ACHN (cell line): ENCODE results near the gene CYP2S1.
A peak's percentile ranks its signal among the peaks of the same experiment; 100 is the strongest.
"Not testable (repeated sequence)": the region's sequence is repeated elsewhere in the genome, so short reads cannot be mapped to it uniquely, and the experiment has no call there.

Experiments
- DNase-seq: peaks from one replicate; pipeline ENCODE4 v3.0.0-alpha.2; 2015
- in situ Hi-C: cut with HindIII; loops from 2 replicates; pipeline ENCODE4 v1.10.0; 2017; ENCODE audit warnings: low sequenced_read_pairs, low pct_ligation_motif_present, low pct_unique_long_range_greater_than_20kb

Gene CYP2S1

DNA sequence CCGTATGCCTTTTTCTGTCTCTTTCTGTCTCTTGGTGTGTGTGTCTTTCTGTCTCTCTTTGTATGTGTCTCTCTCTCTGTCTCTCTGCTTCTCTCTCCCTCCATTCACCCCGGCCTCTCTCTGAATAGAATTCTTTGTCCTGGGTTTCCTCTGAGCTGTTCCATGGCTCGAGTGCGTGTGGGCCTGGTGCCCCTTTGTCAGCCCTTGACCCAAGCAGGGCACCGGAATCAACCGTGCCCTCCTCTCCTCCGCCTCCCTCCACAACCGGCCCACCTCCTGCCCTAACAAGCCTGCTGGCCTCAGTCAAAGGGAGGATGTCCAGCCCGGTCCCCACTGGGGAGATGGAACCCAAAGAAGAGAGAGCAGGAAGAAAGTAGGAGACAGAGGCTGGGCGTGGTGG, 29.2 kb downstream of the CYP2S1 start:
- no peak for DNase-seq
- in situ Hi-C loops: no loop called here

DNA sequence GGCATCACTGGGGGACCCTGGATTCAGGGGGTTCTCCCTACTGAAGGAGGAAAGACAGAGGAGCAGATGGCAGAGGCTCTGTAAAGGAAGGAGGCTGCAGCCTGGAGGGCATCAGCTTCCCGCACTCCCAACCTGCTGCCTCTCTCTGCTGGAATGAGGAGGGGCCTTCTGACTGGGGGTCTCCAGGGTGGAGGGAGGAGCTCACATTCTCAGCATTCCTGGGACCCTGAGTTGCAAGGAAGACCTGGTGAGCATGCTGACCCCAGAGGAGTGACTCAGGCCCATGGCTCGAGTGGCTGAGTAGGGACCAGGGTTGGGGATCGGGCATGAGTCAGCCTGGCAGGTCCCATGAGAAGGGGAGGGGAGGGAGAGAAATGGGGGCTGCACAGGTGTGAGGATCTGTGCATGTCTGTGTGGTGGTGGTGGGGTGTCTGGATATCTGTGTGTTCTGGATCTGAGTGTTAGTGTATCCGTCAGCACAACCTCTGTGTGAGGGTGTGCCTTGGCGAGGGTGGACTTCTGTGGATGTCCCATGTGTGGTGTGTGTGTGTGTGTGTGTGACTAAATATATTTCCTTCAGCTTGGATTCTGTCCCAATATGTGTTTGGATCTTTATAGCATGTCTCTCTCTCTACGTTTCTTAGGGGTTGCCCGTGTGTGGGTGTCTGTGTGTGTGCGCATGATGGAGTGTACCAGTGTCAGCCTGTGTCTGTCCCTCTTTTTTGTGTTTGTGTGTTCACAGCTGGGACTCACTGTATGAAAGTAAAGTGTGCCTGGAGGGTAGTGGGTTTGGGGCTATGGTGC, 30.6 kb downstream of the CYP2S1 start:
- DNase-seq: peak; percentile 93
- in situ Hi-C loops: no loop called here

DNA sequence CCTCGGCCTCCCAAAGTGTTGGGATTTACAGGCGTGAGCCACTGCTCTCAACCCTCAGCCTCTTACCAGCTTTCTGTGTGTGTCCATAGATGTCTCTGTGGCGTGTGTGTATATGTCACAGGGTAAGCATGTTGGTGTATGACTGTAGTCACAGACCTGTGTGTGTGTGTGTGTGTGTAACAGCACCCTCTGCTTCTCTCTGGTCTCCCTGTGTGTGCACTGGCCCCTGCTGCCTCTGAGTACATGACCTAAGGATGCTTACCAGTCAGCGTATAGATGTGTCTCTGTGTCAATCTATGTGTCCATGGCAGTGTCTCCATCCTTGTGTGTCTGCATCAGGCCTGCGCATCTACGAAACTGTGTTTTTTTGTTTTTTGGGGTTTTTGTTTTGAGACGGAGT, 31.6 kb downstream of the CYP2S1 start:
- DNase-seq: no peak
- in situ Hi-C loops: no loop called here

DNA sequence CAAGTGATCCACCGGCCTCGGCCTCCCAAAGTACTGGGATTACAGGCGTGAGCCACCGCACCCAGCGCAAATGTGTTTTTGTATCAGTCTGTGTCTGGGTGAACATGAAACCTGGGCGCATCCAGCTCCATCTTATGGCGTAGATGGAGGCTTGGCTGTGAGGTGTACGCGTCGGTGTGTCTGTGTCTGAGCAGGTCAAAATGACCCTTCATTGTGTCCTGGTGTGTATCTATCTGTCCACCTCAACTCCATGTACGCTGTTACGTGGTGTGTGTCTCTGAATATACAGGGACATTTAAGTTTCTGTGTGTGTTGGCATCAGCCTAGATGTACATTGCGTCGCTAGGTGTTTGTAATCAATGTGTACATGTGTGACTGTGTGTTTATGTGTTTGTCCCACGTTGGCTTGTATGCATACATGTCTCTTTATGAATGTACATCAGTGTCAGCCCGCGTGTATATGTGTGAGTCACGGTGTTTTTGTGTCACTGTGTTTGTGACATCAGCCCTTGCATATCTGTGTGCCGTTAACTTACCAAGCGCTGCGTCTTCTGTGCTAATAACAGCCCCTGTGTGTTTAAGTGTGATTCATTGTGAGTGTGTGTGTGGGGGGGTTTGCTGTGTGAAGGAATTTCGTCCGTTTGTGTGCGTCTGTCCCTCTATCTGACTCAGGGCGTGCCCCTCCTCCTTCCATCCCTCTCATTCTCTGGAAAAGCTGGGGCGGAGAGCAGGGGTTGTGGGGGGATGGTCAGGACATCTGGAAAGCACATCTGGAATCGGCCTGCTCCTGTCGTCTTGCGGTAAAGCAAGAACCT, 32.4 kb downstream of the CYP2S1 start:
- in situ Hi-C loops: no loop called here
- DNase-seq: peak; percentile 94

DNA sequence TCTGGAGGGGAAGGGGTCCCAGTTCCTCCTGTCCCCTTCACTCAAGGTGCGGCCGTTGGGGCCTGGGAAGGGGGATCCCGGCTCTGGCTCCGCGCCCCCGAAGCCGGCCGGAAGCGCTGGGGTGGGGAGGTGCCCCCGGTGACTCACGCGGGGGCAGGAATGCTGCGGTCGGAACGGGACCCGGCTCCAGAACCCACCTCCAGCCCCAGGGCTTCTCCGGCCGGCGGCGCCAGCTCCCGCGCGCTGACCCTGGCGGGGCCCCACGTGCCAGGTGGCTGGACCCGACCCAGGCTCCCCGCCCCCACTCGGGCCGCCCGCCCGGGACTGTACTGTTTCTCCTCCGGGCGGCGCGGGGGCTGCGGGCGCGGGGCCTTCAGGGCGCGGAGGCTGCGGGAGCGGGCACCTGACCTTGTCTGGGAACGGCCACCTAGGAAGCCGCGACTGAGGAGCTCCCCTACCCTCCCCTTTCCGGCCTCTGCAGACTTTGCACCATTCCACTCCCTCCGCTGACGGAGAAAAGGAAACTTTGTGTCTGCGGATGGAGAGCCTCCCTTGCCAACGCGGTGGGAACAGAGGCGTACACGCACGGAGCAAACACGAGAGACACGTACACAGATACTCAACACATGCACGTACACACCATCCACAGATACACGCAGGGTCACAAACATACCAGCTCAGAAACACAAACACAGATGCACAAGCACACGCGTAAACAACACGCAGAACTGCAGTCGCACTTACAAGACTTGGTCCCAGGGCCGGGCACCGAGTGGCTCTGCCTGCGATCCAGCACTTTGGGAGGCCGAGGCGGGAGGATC, 33.2 kb downstream of the CYP2S1 start:
- in situ Hi-C loops: no loop called here
- peak; percentile 86 for DNase-seq

DNA sequence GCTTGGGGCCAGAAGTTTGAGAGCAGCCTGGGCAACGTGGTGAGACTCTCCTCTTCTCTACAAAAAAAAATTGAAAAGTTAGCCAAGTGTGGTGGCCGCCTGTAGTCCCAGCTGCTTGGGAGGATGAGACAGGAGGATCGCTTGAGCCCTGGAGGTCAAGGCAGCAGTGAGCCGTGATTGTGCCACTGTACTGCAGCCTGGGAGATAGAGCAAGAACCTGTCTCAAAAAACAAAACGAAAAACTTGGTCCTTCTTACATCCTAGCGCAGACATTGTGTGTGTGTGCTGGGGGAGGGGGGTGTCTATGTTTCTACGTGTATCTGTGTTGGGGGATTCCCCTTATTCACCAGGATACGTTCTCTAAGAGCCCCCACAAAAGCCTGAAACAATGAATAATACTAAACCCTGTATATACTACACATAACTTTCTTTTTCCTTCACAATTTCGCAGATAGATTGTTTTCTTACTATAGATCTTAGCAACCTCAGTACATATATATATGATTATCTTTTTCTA, 33.9 kb downstream of the CYP2S1 start:
- in situ Hi-C loops: no loop called here
- DNase-seq: no peak

DNA sequence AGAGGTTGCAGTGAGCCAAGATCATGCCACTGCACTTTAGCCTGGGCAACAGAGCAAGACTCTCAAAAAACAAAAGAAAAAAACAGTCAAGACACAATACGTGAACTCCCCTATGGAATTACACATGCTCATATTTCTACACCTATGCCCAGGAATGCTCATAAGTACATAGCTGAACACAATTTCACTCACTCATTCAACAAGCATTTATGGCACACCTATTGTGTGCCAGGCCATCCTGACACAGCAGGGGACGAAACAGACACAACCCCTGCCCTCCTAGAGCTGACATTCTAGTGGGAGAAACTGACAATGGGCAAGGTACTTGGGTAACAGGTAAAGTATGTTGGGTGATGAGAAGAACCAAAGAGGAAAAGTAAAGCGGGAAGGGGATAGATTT, 35.5 kb downstream of the CYP2S1 start:
- in situ Hi-C loops: no loop called here
- no peak for DNase-seq

DNA sequence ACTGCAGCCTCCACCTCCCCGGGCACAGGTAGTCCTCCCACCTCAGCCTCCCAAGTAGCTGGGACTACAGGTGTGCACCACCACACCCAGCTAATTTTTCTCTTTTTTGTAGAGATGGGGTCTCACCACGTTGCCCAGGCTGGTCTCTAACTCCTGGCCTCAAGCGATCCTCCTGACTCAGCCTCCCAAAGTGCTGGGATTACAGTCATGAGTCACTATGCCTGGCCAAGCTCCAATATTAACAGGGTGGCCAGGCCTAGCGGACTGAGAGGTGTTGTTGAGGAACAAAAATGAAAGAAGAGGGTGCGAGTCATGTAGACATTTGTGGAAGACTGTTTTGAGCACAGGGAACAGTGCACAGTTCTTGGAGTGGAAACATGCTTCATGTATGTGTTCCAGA, 36.3 kb downstream of the CYP2S1 start:
- DNase-seq, in situ Hi-C loops: not testable (repeated sequence)

DNA sequence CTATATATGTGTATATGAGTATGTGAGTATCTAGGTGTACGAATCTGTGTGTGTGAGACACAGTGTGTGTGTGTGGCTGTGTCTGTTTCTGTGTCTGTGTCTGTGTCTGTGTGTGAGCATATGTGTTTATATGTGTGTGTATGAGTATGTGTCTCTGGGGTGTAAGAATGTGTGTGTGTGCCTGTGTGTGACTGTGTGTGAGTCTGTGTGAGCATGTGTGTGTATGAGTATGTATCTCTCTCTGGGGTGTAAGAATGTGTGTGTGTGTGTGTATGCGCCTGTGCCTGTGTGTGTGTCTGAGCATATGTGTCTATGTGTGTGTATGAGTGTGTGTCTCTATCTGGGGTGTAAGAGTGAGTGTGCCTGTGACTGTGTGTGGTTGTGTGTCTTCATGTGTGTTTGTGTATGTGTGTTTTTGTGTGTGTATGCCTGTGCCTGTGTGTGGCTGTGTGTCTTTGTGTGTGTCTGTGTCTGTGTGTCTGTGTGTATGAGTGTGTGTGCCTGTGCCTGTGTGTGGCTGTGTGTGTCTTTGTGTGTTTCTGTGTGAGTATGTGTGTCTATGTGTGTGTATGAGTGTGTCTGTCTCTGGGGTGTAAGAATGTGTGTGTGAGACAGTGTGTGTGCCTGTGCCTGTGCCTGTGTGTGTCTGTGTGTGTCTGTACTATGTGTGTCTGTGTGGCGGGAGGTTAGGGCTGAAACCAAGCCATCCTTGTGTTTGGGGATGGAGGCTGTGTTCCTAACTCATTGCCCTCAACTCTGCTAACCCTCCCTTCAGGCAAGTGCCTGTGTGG, 37.2 kb downstream of the CYP2S1 start:
- DNase-seq: no peak
- in situ Hi-C loops: no loop called here

DNA sequence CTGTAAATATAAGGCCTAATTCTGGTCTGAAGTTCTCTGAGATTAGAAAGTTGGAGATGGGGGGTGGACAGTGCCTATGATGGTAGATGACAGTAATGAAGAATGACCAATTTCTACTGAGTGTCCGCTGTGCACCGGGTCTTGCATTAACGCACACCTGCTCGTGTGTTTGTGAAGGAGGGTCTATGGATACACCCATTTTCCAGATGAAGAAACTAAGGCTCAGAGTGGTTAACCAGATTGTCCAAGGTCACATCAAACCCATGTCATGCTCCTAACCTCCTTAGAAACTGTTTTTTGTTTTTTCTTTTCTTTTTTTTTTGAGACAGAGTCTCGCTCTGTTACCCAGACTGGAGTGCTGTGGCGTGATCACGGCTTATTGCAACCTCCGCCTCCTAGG, 39.7 kb downstream of the CYP2S1 start:
- DNase-seq: no peak
- in situ Hi-C loops: no loop called here

DNA sequence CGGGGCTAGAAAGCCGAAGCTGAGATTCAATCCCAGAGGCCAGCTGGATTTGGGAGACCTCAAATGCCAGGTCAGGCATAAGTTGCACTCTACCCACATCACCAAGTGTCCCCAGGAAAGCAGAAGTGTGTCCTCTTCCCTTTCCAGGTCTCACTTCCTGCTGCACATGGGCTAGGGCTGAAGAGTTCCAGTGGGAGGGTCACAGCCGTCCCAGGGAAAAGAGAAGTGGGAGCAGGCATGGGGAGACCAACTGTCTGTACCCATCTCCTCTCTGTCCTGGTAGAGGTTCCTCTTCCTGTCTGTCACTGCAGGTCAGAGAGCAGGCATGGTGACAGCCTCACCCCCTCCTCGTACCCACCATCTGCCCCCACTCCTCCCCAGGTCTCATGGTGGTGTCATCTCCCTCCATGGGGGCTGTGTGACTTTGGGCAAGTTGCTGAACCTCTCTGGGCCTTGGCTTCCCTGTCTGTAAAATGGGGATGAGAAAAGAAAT, 40.8 kb downstream of the CYP2S1 start:
- in situ Hi-C loops: no loop called here
- no peak for DNase-seq

DNA sequence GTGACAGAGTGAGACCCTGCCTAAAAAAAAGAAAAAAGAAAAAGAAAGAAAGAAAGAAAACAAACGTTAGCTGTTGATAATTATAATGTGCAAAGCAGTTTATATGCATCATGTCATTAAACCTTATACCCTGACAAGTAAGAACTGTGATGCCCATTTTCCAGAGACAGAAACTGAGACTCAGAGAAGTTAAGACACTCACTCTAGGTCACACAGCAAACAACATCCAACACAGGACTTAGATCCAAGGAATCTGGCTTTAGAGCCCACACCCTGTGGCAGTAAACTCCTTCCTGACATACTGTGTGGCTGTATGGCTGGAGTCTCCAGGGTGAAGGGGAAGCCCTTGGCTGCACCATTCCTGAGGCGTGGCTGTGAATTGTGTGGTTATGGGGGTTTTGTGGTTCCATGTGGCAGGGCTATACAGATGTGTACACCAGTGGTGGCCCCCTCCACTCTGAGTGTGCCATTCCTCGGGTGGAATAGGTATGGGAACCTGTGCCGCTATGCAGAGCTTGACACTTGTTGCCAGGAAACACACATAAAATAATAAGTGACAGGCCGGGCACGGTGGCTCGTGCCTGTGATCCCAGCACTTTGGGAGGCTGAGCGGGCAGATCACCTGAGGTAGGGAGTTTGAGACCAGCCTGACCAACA, 41.6 kb downstream of the CYP2S1 start:
- in situ Hi-C loops: no loop called here
- no peak for DNase-seq

DNA sequence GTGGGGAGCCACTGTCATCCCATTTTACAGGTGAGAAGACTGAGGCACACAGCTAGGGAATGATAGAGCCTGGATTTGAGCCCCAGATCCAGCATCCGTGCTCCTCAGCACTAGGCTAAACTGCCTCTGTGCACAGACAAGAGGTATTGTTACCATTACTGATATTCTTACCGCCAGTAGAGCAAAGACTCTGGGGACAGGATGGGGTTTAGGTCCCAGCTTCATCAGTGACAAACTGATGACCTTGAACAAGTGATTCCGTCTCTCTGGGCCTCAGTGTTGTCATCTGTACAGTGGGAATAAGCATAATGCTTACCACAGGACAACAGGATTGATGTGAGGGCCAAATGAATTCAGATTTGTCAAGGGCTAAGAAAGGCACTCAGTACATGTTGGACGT, 42.5 kb downstream of the CYP2S1 start:
- DNase-seq: no peak
- in situ Hi-C loops: no loop called here

DNA sequence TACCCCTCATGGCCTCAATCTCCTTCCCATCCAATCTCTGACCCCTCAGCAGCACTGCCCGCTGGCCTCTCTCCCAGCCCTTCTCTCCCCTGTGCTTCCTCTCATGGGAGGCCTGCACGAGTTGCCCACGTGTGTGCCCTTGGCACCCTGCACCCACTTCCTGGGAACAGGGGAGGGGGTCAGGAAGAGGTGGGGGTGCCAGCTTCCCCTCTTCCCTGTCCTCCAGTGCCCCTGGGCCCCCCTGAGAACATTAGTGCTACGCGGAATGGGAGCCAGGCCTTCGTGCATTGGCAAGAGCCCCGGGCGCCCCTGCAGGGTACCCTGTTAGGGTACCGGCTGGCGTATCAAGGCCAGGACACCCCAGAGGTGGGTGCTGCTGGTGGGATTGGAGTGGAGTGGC, 45.2 kb downstream of the CYP2S1 start:
- in situ Hi-C loops: no loop called here
- no peak for DNase-seq

DNA sequence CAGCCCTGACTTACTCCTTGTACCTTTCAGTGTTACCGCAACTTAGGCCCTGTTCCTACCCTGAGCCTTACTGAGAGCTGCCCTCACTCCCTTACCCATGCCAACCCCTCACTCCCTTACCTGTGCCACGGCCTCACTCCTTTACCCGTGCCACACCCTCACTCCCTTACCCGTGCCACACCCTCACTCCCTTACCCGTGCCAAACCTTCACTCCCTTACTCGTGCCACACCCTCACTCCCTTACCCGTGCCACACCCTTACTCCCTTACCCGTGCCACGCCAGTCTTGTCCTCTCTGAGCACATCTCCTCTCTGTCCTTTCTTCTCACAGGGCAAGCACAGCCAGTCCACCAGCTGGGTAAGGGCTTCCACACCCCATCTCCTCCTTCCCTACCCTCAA, 46.3 kb downstream of the CYP2S1 start:
- in situ Hi-C loops: no loop called here

DNA sequence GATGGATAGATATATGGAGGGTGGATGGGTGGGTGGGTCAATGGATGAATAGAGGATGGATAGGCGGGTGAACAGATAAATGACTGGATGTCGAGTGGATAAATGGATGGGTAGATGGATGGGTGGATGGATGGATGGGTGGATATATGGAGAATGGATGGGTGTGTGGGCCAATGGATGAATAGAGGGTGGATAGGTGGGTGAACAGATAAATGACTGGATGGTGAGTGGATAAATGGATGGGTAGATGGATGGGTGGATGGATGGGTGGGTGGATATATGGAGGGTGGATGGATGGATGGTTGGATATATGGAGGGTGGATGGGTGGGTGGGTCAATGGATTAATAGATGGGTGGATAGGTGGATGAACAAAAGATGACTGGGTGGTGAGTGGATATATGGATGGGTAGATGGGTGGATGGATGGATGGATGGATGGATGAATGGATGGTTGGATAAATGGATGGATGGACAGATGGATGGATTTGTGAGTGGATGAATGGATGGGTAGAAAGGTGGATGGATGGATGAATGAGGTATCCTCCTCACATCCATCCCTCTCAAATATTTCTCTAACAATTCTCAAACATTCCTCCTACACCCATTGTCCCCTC, 47.0 kb downstream of the CYP2S1 start:
- in situ Hi-C loops: no loop called here
- no peak for DNase-seq

More for the DNA sequence above, 46.3 kb downstream of the CYP2S1 start:
- DNase-seq: no peak

DNA sequence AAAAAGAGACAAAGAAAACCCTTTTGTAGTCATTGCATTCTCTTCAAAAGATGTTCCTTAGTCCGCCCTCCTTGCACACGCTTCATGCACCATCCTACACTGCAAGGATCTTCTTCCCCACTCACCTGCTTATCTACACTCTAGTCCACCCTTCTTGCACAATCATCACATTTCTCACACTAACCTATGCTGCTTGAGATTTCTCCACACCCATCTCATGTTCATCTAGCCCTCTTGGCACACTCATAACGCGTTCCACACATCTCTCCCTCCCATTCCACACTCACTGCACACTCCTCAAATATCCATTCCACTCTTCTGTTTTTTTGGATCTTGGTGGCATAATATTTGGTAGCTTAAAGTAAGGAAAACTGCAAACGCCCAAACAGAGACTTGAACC, 48.8 kb downstream of the CYP2S1 start:
- in situ Hi-C loops: no loop called here
- no peak for DNase-seq
